Left renal cortex interstitium (tissue), 4 donors: ENCODE measurements around the gene GMPPB. TPM values are rescaled to one million over a fixed set of nuclear protein-coding genes. Genes with fewer than 3 reads are reported as not detected.

Source experiments
- DNase-seq, 4 donors: peaks; one replicate each; pipeline ENCODE4 v3.0.0-alpha.2; 2013; ENCODE audit warnings: low read depth in 4 of 4, low spot score in 2 of 4, missing footprints in 1 of 4
- polyA plus RNA-seq, 4 donors: library from polyadenylated mRNA; unstranded; fragments of 120-200 nt; gene quantifications; one replicate each; pipeline ENCODE4 v1.2.1, GENCODE V29; 2013; ENCODE audit not compliant: insufficient read length in 4 of 4

GMPPB gene
- polyA plus RNA-seq, 4 donors = 11.4 to 19.2 (median 18.1) TPM

DNA sequence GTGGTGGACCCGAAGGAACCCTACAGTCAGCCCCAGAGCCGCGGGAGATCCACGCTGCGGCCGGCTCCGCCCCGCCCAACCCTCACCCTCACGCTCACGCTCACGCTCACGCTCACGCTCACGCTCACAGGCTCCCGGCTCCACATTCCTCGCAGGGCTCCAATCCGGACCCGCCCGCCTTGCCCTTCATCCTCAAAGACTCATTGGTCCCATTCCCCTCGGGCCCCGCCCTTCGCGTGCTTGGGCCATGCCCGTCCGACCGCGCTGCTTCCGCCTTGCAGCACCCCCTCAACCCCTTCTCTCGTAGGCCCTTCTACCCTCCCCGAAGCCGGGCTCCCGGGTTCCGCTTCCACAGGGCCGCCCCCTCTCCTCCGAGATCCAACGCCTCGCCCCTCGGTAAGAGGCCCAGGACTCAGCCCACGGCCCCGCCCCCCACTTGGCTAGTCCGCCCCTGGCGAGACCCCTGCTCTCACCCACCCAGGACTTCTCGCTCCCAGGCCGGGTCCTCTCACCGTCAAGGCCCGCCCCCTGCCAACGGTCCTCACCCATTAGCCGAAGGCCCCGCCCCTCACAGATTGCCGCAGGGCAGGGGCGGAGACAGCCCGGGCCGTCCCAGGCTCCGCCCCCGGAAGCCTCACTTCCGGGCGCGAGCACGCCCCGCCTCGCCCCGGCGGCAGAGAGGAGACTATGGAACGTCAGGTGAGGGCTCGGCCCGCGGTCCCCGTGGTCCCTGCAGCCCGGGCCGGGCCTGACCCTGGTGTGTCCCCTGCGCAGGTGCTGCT lies 49.8 kb downstream of the GMPPB start, which contains the start of gene APEH:
Gene APEH (plus strand): TSS at position 637 of the 782 bp plus-strand sequence. CDS start 51 bp downstream, at position 688.
- peak; percentile 84 to 90 (median 89) for DNase-seq

DNA sequence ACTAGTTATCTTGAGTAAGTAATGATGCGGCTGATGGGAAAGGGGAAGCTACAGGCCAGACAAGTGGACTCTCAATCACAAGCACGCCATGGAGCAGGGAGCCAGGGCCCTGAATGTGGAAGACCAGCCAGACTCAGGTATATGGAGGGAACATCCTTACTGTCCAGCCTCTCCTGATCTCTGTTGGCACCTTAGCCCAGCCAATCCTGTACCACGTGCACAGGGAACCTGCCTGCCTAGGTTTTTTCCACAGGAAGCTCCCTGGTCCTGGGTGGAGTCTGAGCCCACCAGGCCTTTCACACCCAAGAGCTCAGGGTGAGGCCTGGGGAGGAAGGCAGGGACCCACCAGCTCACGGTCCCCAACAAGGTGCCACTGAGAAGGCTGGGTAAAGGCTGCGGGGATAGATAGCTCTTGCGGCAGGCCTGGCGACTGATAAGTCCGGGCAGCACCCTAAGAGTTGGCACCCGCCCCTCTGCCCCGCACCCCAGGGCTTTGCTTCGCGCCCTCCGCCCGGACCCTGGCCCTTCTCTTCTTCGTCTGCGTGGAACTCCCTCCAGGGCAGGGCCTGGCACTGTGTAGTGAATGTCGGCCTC lies 50.5 kb downstream of the GMPPB start:
- no peak for DNase-seq

GRCh38 chr3:49671291-49672288 lies 52.2 kb downstream of the GMPPB start:
- peak in 2 of 4 donors; percentile 41 to 62 for DNase-seq

DNA sequence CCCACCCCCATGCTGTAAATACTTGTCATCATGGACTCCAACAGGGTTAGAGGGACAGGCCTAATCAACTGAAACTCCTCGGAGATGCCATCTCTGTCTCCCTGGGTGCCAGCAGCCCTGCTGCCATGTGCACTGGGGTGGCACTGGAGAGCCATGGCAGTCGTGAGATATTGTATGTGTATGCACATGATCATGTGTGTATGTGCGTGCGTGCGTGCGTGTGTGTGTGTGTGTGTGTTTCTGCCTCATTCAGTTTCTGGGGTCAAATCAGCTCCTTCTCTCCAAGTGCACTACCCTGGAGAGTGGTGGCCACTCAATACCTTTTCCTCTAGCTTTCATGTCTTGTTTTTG lies 52.8 kb downstream of the GMPPB start:
- DNase-seq = no peak

Other genes with a start within 250 kb of the GMPPB start
- gene BSN, start 169.5 kb downstream of the GMPPB start, polyA plus RNA-seq = 1 to 10 TPM; 1.0 to 2.4 (median 1.4) TPM
- gene APEH, start 49.6 kb downstream of the GMPPB start, polyA plus RNA-seq = 100 to 1,000 TPM; 136 to 159 (median 151) TPM
- gene MST1, start 34.5 kb downstream of the GMPPB start, polyA plus RNA-seq = 100 to 1,000 TPM; 107 to 397 (median 172) TPM
- gene RNF123, start 34.4 kb downstream of the GMPPB start, polyA plus RNA-seq = 10 to 100 TPM; 32.1 to 45.3 (median 39.0) TPM
- 1 to 10 TPM; 1.0 to 2.5 (median 2.1) TPM for gene AMIGO3, start 4.3 kb downstream of the GMPPB start, polyA plus RNA-seq
- gene IP6K1, start 62.6 kb upstream of the GMPPB start, polyA plus RNA-seq = 10 to 100 TPM; 43.3 to 54.8 (median 53.4) TPM
- under 1 TPM in 1 of 4 donors, not detected in 3; 0.16 TPM for gene CDHR4, start 75.9 kb upstream of the GMPPB start, polyA plus RNA-seq
- 10 to 100 TPM in 3 of 4 donors, 1 to 10 TPM in 1; 8.8 to 18.4 (median 12.7) TPM for gene INKA1, start 79.3 kb upstream of the GMPPB start, polyA plus RNA-seq
- 10 to 100 TPM; 36.0 to 52.0 (median 39.9) TPM for gene UBA7, start 90.0 kb upstream of the GMPPB start, polyA plus RNA-seq
- gene TRAIP, start 132.6 kb upstream of the GMPPB start, polyA plus RNA-seq = 10 to 100 TPM in 2 of 4 donors, 1 to 10 TPM in 2; 9.4 to 12.7 (median 11.1) TPM
- gene CAMKV, start 146.0 kb upstream of the GMPPB start, polyA plus RNA-seq = under 1 TPM; 0.08 to 0.43 (median 0.17) TPM
- 1 to 10 TPM; 1.4 to 2.4 (median 2.2) TPM for gene MST1R, start 179.9 kb upstream of the GMPPB start, polyA plus RNA-seq
- gene MON1A, start 205.9 kb upstream of the GMPPB start, polyA plus RNA-seq = 1 to 10 TPM; 7.0 to 9.7 (median 8.7) TPM
- 100 to 1,000 TPM in 3 of 4 donors, 10 to 100 TPM in 1; 82.1 to 197 (median 145) TPM for gene RBM6, start 216.2 kb upstream of the GMPPB start, polyA plus RNA-seq